Mammary epithelial cell (primary cell): ENCODE measurements around the gene ADRM1.

ENCODE experiments used
- CTCF ChIP-seq, 2 donors: IDR thresholded peaks in 1 of 2; conservative IDR thresholded peaks in 1 of 2; 2 replicates each; pipeline ENCODE4 v1.5.1; 2011 to 2012; ENCODE audit warnings: inconsistent platforms in 2 of 2, low read length in 2 of 2, mild to moderate bottlenecking in 2 of 2, control low read depth in 1 of 2, low read depth in 1 of 2; ENCODE audit not compliant: insufficient read depth in 1 of 2; ENCODE audit errors: extremely low read depth in 1 of 2
- EZH2 ChIP-seq: IDR thresholded peaks from 2 replicates; pipeline ENCODE4 v1.6.1; 2012; ENCODE audit warnings: low read length, inconsistent platforms, borderline replicate concordance

GRCh38 chr20:62311832-62312661 is 9.2 kb downstream of the ADRM1 start:
- TF ChIP-seq CTCF (conservative IDR thresholded peaks at IDR 0.05 in 1 of 2, IDR thresholded peaks at IDR 0.05 in 1 of 2; ENCODE audit: extremely low read depth in 1 of 2, insufficient read depth in 1 of 2, low read depth in 1 of 2, low read length in 2 of 2), result no peak
- TF ChIP-seq EZH2, result no peak
